ENCODE results near the gene CCDC134.

Gene CCDC134

DNA sequence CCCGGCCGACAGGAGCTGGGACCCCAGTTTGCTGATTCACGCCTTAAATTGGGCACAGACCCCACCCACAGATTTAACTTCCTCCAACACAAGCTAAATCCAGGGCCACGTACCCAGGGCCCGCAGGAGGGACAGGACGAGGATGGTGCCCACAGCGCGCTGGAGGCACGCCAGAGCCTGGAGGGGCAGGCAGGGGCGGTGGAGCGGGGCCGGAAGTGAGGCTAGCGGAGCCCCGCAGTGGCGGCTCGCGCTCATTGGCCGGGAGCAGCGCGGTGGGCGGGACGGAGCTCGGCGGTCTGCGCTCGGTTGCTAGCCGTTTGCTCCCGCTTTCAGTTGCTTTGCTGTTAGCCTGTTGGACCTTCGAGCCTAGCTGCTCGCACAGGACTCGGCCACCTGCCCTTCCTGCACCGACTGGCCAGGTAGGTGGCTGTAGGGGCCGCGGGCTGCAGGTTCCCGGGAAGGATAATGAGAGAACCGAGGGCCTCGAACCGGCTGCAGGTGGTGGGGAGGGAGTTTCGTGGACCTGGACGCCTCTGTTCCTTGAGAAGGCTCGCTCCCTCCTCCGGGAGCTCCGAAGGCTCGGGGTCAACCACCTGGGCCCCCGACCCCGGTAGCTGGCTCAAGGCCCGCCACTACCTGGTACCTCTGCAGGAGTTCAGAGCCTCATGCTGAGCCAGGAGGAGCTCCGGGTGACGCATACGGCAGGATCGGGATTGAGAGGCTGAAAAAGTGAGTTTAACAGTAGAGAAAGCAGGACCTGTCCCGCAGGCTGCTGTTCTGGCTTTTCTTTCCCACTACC lies at the start of gene CCDC134:
Gene CCDC134 (plus strand): TSS at position 332 of the 799 bp plus-strand sequence. CDS start 8,212 bp downstream, outside the sequence.
- Histone ChIP-seq H3K79me2 (no peaks in the 10 kb centered on the region), H3K9ac (no peak within 1 kb of the TSS), H2AFZ (peak within 1 kb of the TSS; percentile 85), H3K9me3 (ENCODE audit: control insufficient read depth, low read length) (no peaks in the 10 kb centered on the region), H3K4me2 (ENCODE audit: low read length) (peak within 1 kb of the TSS; percentile 99), H3K4me1 (peaks cover 9% of the 10 kb centered on the region), H3K36me3 (ENCODE audit: control insufficient read depth, insufficient read depth, low read length) (no peaks in the 10 kb centered on the region), H3K4me3 (ENCODE audit: low read depth, low read length) (peak within 1 kb of the TSS; percentile 66), H3K27ac (peak within 1 kb of the TSS; percentile 91), H3K27me3 (ENCODE audit: control insufficient read depth, insufficient read depth, low read length) (no peaks in the 10 kb centered on the region)
- TF ChIP-seq, protein P1, sequence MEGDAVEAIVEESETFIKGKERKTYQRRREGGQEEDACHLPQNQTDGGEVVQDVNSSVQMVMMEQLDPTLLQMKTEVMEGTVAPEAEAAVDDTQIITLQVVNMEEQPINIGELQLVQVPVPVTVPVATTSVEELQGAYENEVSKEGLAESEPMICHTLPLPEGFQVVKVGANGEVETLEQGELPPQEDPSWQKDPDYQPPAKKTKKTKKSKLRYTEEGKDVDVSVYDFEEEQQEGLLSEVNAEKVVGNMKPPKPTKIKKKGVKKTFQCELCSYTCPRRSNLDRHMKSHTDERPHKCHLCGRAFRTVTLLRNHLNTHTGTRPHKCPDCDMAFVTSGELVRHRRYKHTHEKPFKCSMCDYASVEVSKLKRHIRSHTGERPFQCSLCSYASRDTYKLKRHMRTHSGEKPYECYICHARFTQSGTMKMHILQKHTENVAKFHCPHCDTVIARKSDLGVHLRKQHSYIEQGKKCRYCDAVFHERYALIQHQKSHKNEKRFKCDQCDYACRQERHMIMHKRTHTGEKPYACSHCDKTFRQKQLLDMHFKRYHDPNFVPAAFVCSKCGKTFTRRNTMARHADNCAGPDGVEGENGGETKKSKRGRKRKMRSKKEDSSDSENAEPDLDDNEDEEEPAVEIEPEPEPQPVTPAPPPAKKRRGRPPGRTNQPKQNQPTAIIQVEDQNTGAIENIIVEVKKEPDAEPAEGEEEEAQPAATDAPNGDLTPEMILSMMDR (IDR thresholded peaks at IDR 0.05): no peak

DNA sequence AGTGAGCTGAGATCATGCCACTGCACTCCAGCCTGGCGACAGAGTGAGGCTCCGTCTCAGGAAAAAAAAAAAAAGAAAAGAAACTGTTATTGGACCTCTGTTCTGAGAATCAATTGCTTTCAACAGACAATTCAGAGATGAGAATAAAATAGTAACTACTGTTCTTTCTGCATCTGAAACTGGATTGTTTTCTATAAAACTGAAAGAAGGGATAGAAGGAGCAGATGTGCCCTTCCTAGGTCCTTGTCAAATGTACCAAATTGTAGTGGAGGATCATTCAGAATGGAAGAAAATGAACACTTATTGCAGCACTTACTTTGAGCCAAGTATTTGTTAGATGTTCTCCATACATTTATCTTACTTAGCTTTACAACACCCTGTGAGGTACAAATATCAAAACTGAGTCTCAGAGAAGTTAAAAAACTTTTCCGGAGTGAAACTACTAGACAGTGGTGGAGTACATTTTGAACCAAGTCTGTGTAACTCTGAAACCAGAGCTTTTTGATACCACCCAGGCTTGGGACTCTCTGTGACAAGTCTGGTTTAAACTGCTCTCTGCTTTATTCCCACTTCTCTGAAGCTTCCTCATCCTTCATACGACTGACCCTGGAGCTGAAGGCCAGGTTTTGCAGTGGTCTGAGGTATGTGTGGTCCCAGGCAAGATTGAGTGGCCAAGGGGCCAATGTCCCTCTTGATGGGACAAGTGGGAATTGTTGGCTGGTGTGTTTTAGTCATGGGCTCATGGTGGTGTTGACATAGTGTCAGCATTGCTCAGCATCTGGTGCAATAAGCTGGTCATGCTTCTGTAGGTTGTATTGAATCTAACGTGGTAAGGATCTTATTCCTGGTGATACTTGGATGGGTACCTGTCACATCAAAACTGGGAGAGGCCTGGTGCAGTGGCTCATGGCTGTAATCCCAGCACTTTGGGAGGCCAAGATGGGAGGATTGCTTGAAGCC lies 48.2 kb upstream of the CCDC134 start:
- H3K4me2 ChIP-seq (ENCODE audit: low read length): no peak overlapping the region
- H3K36me3 ChIP-seq (ENCODE audit: control insufficient read depth, insufficient read depth, low read length): no peaks in the 10 kb centered on the region
- H3K79me2 ChIP-seq: no peaks in the 10 kb centered on the region
- H3K4me1 ChIP-seq: no peaks in the 10 kb centered on the region
- no peaks in the 10 kb centered on the region for H3K27me3 ChIP-seq (ENCODE audit: control insufficient read depth, insufficient read depth, low read length)
- no peak overlapping the region for H3K4me3 ChIP-seq (ENCODE audit: low read depth, low read length)
- H3K9ac ChIP-seq: no peak overlapping the region
- no peak overlapping the region for H3K27ac ChIP-seq
- no peaks in the 10 kb centered on the region for H3K9me3 ChIP-seq (ENCODE audit: control insufficient read depth, low read length)
- H2AFZ ChIP-seq: no peak overlapping the region
- TF ChIP-seq, protein P1 (IDR thresholded peaks at IDR 0.05): no peak

GRCh38 chr22:41753984-41754383 lies 46.5 kb upstream of the CCDC134 start:
- H3K27ac ChIP-seq: no peak overlapping the region
- TF ChIP-seq, protein P1 (IDR thresholded peaks at IDR 0.05): no peak
- H3K4me1 ChIP-seq: no peaks in the 10 kb centered on the region
- no peak overlapping the region for H2AFZ ChIP-seq
- H3K79me2 ChIP-seq: no peaks in the 10 kb centered on the region
- no peaks in the 10 kb centered on the region for H3K9me3 ChIP-seq (ENCODE audit: control insufficient read depth, low read length)
- H3K4me2 ChIP-seq (ENCODE audit: low read length): no peak overlapping the region
- H3K4me3 ChIP-seq (ENCODE audit: low read depth, low read length): no peak overlapping the region
- no peak overlapping the region for H3K9ac ChIP-seq
- H3K27me3 ChIP-seq (ENCODE audit: control insufficient read depth, insufficient read depth, low read length): no peaks in the 10 kb centered on the region
- no peaks in the 10 kb centered on the region for H3K36me3 ChIP-seq (ENCODE audit: control insufficient read depth, insufficient read depth, low read length)

- no peaks in the 10 kb centered on the region for H3K36me3 ChIP-seq (ENCODE audit: control insufficient read depth, insufficient read depth, low read length)
- no peaks in the 10 kb centered on the region for H3K79me2 ChIP-seq
- no peak overlapping the region for H3K27ac ChIP-seq
- H3K4me3 ChIP-seq (ENCODE audit: low read depth, low read length): no peak overlapping the region
- H3K9ac ChIP-seq: no peak overlapping the region
- H3K4me2 ChIP-seq (ENCODE audit: low read length): no peak overlapping the region
- no peaks in the 10 kb centered on the region for H3K9me3 ChIP-seq (ENCODE audit: control insufficient read depth, low read length)
- TF ChIP-seq, protein P1 (IDR thresholded peaks at IDR 0.05): no peak
- H3K27me3 ChIP-seq (ENCODE audit: control insufficient read depth, insufficient read depth, low read length): no peaks in the 10 kb centered on the region
- H2AFZ ChIP-seq: no peak overlapping the region
- no peaks in the 10 kb centered on the region for H3K4me1 ChIP-seq
Observed at GRCh38 chr22:41757502-41757901, 43.0 kb upstream of the CCDC134 start.
